GM11168 (cell line): ENCODE results near the gene SLC6A1.

Source experiments
- in situ Hi-C: fragments of 300-500 bp; cut with MboI; formaldehyde crosslinking; loops from one replicate; pipeline ENCODE4 v1.12.0; 2022; ENCODE audit warnings: low sequenced_read_pairs; ENCODE audit not compliant: unreplicated experiment

Gene SLC6A1

DNA sequence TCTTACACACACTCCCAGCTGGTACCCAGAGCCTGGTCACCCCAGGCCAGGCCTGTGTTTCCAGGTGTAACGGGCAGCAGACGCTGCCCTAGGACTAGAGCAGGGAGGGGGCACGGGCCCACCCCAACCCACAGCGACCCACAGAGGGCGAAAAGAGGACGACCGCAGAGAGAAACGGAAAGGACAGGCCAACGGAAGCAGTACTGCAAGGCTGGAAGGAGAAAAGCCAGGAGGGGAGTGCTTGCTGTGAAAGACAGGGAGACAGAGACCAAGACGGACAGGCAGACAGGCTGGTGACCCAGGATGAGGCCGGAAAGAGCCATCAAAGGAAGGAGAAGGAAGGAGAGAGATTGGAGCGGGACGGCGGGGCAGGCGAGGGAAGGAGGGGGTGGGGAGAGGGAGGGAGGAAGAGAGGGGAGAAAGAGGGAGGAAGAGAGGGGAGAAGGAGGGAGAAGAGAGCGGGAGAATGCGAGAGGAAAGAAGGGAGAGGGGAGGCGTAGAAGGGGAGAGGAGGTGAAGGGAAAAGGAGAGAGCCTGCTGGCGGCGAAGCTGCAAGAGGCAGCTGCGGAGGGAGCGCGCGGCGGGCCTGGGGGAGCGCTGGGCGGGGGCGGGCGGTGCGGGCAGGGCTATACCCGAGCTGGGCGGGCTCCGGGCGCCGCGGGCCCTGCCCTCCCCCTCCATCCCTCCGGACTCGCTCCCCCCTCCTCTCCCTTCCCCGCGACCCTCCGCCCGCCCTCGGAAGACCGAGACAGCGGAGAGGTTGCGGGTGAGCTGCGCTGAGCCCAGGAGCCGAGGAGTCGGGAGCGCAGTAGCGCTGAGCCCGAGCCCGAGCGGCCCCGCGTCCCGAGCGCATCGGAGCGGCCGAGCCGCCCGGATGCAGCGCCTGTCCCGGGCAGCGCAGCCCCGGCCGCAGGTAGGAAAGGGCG, at the start of gene SLC6A1:
SLC6A1 (plus strand) TSS at position 732 of the 926 bp plus-strand sequence. CDS start 24,464 bp downstream, outside the sequence.
- in situ Hi-C loops: no loop called here

- in situ Hi-C loops: no loop called here
Observed at GRCh38 chr3:10944866-10945265, 47.7 kb upstream of the SLC6A1 start.

GRCh38 chr3:10945683-10946287, 46.8 kb upstream of the SLC6A1 start:
- in situ Hi-C loops: no loop called here

DNA sequence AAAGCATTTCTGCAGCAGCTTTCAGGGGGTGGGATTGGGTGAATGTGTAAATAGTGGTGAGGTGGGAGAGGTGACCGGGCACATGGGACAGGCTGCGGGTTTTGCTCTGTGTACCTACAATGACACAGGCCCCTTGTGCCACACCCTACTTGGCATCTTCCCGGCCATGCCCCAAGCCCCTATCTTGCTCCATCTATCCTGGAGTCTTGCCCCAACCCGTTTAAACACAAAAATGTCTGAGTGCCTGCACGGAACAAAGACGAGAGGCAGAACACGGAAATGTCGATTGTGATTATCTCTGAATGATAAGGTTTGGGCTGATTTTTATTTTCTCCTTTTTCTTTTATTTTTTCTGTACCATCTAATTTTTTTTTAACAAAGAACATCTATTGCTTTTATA, 46.0 kb upstream of the SLC6A1 start:
- in situ Hi-C loops: no loop called here

DNA sequence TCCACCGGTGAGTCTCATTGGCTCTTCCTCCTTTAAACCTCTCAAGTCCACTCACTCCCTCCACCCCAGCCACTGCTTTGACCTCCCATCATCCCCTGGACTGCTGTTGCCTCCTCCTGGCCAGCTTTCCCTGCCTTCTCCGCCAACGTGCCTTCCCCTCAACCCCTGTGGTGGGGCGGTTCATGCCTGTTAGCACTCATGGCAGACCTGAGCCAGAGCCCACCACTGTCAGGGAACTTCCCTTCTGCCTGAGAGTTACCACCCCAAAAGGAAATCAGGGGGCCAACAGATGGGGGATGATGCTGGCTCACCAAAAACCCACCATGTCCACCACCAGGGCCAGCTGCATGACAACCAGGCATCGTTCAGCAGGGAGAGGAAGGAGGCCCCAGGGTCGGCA, 44.2 kb upstream of the SLC6A1 start:
- in situ Hi-C loops: no loop called here

GRCh38 chr3:10949197-10949596, 43.4 kb upstream of the SLC6A1 start:
- in situ Hi-C loops: no loop called here

DNA sequence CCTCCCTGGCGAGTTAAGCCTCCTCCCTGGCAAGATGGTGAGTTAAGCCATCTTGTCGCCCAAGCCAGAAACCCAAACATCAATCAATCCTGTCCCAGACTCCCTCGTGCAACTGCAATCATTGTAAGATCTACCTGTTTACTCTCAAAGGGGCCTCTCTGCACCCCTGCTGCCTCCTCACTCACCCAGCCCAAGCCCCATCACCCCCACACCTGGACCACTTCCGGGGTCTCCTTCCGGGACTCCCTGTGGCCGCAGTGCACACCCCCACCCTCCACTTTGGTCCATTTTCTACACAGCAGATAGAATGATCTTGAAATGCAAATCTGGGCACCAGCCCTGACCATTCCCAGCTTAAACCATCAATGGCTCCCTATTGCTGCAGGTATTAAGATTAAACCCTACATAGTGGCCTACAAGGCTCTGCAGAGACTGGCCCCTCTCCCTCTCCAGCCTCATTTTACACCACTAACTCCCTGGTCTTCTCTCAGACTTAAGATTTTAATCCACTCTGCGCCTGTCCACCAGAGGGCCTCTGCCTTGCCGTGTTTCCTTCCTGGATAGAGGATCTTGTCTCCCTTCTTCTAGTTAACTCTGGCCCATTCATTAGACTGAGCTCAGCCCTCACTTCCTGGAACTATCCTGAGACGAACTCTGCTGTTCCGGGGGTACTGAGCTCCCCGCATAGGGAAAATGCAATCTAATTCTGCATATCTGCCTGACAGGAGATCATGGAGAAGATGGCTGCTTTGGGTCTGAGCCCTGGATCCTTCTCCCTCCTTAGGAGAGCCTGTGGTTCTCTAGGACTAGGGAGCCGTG, 41.9 kb upstream of the SLC6A1 start:
- in situ Hi-C loops: no loop called here

- in situ Hi-C loops: no loop called here
Observed at GRCh38 chr3:10951295-10951926, 41.1 kb upstream of the SLC6A1 start.

DNA sequence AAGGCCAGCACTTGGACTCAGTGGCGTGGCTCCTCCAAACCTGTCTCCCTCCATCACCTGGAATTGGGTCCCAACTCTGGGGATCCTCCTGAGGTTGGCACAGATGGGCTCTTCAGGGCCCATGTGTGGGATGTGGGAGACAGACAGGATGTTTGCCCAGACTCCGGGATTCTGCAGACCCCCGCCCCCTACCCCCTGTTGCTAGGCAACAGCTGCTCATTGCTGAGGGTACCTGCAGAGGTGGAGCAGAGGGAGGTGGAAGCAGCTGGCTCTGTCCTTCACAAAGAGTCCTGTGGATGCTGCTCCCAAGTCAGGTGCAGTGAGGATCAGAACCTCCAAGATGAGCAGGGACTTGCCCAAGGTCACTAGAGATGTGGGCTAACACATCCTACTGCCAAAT, 40.0 kb upstream of the SLC6A1 start:
- in situ Hi-C loops: no loop called here

DNA sequence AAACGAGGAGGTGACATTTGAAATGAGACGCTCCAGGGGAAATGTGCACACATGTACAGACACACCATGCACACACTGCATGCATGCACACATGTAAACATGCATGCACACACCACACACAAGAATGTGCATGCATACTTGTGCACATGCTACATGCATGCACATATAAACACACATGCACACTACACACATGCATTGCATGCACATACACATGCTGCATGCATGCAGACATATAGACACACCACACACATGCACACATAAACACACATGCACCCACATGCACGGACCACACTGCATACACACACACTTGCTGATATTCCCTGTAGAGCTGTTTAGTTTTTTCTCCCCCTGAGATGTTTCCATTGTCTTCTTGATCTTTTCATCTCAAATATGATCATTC, 37.8 kb upstream of the SLC6A1 start:
- in situ Hi-C loops: no loop called here

- in situ Hi-C loops: no loop called here
Observed at GRCh38 chr3:10955711-10956453, 36.7 kb upstream of the SLC6A1 start.

- in situ Hi-C loops: no loop called here
Observed at GRCh38 chr3:10956531-10956930, 36.0 kb upstream of the SLC6A1 start.

DNA sequence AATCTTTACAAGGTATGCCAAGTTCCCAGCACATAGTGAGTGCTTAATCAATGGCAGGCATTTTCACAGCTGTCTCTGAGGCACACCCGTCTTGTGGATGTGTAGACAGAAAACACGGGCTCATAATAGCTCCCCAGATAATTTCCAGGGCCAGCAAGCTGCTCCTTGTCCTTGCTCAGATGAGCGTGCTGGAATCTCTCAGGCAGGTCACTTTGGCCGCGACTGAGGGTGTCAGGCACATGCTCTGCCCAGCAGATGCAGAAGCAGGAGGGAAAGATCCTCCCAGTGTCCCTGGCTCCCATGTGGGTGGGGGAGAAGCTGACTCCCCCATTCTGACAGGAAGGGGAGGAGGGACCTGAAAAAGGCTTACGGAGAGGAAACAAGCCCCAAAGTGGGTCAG, 35.6 kb upstream of the SLC6A1 start:
- in situ Hi-C loops: no loop called here

GRCh38 chr3:10957976-10958749, 34.4 kb upstream of the SLC6A1 start:
- in situ Hi-C loops: no loop called here

- in situ Hi-C loops: no loop called here
Observed at GRCh38 chr3:10960255-10960654, 32.3 kb upstream of the SLC6A1 start.

DNA sequence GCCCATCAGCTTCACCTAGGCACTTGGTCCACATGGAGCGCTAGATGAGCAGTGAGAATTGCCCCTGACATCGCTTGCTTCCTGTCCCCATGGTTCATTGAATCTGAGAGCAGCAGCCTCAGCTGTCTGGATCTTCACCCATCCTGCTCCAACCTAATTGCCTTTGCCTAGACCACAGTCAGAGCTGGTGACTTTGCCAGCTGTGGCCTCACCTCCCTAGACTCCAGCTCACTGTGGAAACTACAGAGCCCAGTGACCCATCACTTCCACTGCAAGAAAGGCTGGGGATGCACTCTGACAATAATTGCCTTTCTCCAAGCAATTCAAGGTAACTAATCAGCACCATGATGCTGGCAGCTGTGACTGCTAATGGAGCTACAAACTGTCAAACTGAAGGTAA, 30.6 kb upstream of the SLC6A1 start:
- in situ Hi-C loops: no loop called here

DNA sequence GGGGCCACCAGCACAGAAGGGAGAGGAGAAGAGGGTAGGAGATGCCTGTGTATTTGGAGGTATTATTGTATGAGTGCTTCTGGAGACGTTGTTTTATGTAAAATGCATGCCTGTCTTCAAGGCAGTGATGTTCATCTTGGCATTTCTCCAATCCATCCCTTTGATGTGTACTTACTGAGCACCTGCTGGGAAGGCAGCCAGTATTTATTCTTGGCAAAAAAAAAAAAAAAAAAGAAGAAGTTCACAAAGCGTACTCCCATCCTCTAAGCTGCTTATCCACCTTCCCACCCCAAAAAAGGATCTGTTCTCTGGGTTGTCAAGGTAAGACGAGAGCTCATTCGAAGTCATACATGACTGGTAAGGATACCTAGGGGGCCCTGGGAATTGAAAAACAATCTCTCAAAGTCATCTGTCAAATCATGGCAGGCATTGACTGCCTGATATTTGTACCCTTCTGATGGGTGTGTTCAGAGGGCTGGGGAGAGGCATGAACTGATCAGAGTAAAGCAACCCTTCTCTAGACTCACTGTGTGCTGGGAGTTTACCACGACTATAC, 30.0 kb upstream of the SLC6A1 start:
- in situ Hi-C loops: no loop called here

- in situ Hi-C loops: no loop called here
Observed at GRCh38 chr3:10964537-10965167, 27.9 kb upstream of the SLC6A1 start.
